WI38 (cell line): Measurements from ENCODE around the gene ESPN.

Experiments used
- H3K4me3 ChIP-seq: 2 replicates; pipeline ENCODE4 v1.5.1; 2011; ENCODE audit warnings: low read depth, mild to moderate bottlenecking, control low read depth, low read length
- TF ChIP-seq, protein P1 (sequence below): IDR thresholded peaks from 2 replicates; pipeline ENCODE4 v1.5.1; 2012; ENCODE audit warnings: low read depth, mild to moderate bottlenecking, control low read depth, low read length

The ESPN gene

GRCh38 chr1:6473156-6473555 is 48.6 kb downstream of the ESPN start:
- TF ChIP-seq, protein P1, sequence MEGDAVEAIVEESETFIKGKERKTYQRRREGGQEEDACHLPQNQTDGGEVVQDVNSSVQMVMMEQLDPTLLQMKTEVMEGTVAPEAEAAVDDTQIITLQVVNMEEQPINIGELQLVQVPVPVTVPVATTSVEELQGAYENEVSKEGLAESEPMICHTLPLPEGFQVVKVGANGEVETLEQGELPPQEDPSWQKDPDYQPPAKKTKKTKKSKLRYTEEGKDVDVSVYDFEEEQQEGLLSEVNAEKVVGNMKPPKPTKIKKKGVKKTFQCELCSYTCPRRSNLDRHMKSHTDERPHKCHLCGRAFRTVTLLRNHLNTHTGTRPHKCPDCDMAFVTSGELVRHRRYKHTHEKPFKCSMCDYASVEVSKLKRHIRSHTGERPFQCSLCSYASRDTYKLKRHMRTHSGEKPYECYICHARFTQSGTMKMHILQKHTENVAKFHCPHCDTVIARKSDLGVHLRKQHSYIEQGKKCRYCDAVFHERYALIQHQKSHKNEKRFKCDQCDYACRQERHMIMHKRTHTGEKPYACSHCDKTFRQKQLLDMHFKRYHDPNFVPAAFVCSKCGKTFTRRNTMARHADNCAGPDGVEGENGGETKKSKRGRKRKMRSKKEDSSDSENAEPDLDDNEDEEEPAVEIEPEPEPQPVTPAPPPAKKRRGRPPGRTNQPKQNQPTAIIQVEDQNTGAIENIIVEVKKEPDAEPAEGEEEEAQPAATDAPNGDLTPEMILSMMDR: no peak
- no peak overlapping the region for H3K4me3 ChIP-seq

DNA sequence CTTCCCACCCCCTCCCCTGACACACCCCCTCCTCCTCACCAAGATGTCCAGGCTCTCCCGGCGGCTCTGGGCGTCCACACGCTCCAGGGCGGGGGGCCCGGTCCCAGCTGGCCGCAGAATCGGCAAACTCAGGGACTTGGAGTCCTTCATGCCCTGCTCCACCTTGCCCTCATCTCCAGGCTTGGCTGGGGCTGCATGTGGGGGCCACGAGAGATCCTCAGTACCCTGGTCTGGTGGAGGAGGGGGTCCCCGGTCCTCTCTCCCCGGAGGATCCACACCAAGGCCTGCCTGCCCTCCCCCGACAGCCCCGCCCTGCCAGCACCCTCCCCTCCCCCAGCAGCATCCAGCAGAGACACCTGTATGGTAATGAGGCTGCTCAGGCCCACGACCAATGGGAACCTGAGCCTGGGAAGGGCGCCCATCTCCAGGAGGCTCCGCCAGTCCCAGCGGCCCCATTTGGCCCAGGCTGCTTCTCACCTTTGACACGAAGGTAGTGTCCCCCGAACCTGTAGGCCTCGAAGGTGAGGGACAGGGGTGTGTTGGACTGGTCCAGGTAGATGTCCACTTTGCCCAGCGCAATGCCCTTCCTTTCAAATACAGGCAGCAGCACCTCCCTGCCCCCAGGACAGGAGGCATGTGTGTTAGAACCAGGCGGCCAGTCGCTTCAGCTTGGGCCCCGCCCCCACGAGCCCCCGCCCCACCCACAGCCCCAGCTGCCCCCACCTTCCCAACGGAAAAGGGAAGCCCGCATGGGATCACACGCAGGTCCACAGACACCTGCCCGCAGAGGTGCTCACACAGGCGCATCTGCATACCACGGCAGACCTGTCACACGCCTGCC is 49.6 kb downstream of the ESPN start:
- H3K4me3 ChIP-seq: no peak overlapping the region
- TF ChIP-seq, protein P1: no peak

DNA sequence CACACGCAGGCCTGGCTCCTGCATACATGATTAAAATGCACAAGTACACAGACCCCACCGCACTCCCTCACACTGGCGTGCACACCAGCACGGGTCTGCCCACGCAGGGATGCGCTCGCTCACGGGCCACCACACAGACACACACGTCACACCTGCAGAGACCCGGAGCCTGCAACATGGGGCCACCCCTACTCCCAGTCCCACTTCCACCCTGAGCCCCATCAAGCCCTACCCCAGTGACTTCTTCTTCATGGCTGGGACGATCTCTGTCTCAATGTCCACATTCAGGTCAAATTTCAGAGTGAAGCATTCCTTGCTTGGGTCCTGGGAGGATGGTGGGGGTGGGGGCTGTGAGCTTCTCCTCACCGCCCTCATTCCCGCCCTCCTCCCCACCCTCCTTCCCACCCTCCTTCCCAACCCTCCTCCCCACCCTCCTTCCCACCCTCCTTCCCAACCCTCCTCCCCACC is 50.3 kb downstream of the ESPN start:
- TF ChIP-seq, protein P1: no peak
- H3K4me3 ChIP-seq: no peak overlapping the region

- H3K4me3 ChIP-seq: no peak overlapping the region
Measured at GRCh38 chr1:6475381-6476133, 51.0 kb downstream of the ESPN start.

GRCh38 chr1:6476483-6476882 is 51.9 kb downstream of the ESPN start:
- H3K4me3 ChIP-seq: no peak overlapping the region
- TF ChIP-seq, protein P1: no peak

More at GRCh38 chr1:6475381-6476133, 51.0 kb downstream of the ESPN start:
- TF ChIP-seq, protein P1: peak; percentile 92

DNA sequence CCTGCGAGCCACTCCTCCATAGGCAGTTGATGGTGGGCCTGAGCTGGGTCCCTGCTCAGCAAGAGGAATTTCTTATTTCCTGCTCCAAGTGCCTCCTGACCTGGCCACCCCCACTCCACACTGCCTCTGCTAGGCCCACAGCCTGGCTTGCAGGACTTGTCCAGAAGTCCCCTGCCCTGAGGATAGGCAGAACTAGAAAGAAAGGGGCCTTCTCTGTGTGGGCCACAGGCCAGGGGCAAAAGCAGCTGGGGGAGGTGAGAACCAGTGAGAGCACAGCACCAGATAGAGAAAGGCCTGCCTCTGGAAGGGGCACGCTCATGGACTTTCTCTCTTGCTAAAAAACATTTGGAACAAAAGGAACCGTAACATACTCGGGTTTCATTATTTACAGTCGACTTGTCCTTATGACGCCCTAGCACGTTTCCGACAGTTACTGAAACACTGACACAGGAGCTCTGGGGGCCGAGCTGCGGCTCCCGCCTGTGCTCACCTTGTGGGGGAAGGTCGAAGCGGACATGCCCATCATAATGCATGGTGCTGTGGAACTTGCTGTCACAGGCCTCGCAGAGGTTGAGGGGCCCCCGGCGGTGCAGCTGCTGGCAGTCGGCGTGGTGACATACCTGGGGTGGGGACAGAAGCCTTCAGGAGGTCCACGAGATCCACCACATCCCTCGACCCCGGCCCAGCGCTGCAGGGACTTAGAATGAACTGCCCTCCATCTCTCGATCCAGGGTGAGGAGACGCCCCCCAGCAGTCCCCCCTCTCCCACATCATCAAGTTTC is 52.7 kb downstream of the ESPN start:
- no peak overlapping the region for H3K4me3 ChIP-seq
- TF ChIP-seq, protein P1: no peak
